ENCODE data around the gene SLCO2A1. TPM values are rescaled to one million over a fixed set of nuclear protein-coding genes. Genes with fewer than 3 reads are reported as not detected.

SLCO2A1 gene
- total RNA-seq, 1 donor = under 0.01 TPM

DNA sequence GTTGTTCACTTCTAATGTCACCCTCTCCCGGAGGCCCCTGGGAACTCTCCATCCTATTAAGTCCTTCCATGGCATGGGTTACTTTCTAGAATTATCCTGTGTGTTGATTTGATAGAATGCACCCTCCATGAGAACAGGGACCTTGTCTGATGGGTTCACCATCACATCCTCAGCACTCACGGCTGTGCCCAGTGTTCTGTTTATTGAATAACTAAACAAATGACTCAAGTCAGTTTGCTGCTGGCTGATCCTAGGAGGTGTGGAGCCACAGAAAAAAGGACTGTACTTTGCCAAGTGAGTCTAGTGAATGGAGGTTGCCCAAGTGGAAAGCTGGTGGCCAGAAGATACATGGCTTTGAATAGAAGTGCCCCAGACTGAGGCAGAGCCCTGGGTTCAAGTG, 85.5 kb downstream of the SLCO2A1 start:
- no peak for TF ChIP-seq CTCF (IDR thresholded peaks at IDR 0.05; ENCODE audit: insufficient read depth, low read length)
- peak; percentile 42 for DNase-seq (ENCODE audit: low read depth)
- no peak overlapping the region for H3K4me3 ChIP-seq (ENCODE audit: low read depth, low read length)

DNA sequence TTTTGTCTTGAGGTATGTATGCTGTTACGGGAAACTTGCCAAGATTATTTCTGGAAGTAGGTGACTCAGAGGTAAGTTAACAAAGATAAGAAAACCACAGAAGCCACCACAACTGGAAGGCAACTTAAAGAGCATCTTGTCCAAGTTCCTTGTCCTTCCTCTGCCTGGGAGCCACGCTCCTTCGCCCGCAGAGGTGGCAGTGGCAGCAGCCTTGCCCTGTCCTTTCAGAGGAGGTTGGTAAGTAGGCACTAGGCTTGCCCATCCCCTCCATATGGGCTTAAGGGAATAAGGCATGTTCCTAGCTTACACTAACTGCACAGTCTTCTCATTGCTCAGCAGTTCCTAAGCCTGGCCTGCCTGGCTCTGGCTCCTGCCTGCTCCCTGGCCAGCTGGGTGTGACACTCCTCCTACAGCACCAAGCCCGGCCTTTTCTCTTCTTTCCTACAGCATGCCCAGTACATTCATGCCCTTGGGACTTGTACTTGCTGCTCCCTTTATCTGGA, 86.0 kb downstream of the SLCO2A1 start:
- no peak overlapping the region for H3K4me3 ChIP-seq (ENCODE audit: low read depth, low read length)
- TF ChIP-seq CTCF (IDR thresholded peaks at IDR 0.05; ENCODE audit: insufficient read depth, low read length) = no peak
- peak; percentile 98 for DNase-seq (ENCODE audit: low read depth)

GRCh38 chr3:133943031-133943535, 86.6 kb downstream of the SLCO2A1 start:
- no peak for DNase-seq (ENCODE audit: low read depth)
- no peak for TF ChIP-seq CTCF (IDR thresholded peaks at IDR 0.05; ENCODE audit: insufficient read depth, low read length)

DNA sequence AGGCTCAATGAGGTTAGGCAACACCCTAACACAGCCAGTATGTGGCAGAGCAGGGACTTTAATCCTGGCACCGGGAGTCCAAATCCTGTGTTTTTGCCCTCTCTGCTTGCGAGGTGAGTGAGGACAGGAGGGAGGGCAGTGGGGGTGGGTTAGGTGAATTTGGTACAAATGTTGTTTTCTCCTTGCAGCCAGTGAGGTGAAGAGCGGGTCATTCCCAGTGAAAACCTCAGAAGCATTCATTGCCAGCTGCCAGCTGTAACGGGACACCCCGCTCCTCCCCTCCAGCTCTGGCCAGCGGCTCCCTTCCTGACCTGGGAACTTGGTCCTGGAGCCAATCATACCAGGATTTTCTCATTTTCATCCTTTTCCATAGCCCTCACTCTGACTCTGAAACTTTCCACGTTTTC, 88.3 kb downstream of the SLCO2A1 start:
- no peak for TF ChIP-seq CTCF (IDR thresholded peaks at IDR 0.05; ENCODE audit: insufficient read depth, low read length)
- peak; percentile 52 for DNase-seq (ENCODE audit: low read depth)
- H3K4me3 ChIP-seq (ENCODE audit: low read depth, low read length) = no peak overlapping the region

More at GRCh38 chr3:133943031-133943535, 86.6 kb downstream of the SLCO2A1 start:
- H3K4me3 ChIP-seq (ENCODE audit: low read depth, low read length) = no peak overlapping the region

DNA sequence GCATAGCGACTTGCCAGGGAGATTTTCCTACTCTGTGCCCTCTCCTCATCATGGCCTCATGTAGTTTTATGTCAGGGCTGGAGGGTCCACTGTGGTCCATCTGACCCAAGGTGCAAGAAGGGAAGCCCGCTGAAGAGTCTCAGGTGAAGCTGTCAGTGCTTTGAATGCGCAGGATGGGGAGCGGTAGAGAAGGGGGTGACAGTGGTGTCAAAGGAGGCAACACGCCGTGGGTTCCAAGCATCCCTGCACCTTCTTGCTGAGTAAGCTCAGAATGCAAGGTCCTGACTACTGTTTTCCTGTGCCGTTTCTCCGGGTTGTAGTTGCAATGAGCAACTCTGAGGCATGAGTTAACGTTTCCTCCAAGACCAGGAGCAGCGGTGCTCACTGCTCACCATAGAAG, 89.2 kb downstream of the SLCO2A1 start:
- DNase-seq (ENCODE audit: low read depth) = no peak
- TF ChIP-seq CTCF (IDR thresholded peaks at IDR 0.05; ENCODE audit: insufficient read depth, low read length) = no peak

DNA sequence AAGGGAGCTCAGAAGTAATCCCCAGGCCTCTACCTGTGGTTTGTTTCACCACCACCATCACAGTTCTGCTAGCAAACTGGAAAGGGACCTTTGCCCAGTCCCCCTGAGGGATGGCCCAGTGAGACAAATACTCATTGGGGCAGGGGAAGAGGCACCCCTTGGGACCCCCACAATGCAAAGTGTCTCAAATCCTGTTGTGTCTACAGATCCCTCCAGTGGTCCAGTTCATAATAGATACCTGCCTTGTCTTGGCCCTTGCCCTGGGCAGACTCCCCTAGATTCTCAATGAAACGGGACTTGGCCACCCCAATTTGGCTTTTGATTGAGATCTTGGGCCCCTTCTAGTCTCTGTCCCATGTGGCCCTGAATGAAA, 90.3 kb downstream of the SLCO2A1 start:
- no peak for TF ChIP-seq CTCF (IDR thresholded peaks at IDR 0.05; ENCODE audit: insufficient read depth, low read length)
- no peak overlapping the region for H3K4me3 ChIP-seq (ENCODE audit: low read depth, low read length)
- no peak for DNase-seq (ENCODE audit: low read depth)

More for the DNA sequence above, 89.2 kb downstream of the SLCO2A1 start:
- H3K4me3 ChIP-seq (ENCODE audit: low read depth, low read length) = no peak overlapping the region
